Measurements from ENCODE around the gene TMTC1.

TMTC1 gene

DNA sequence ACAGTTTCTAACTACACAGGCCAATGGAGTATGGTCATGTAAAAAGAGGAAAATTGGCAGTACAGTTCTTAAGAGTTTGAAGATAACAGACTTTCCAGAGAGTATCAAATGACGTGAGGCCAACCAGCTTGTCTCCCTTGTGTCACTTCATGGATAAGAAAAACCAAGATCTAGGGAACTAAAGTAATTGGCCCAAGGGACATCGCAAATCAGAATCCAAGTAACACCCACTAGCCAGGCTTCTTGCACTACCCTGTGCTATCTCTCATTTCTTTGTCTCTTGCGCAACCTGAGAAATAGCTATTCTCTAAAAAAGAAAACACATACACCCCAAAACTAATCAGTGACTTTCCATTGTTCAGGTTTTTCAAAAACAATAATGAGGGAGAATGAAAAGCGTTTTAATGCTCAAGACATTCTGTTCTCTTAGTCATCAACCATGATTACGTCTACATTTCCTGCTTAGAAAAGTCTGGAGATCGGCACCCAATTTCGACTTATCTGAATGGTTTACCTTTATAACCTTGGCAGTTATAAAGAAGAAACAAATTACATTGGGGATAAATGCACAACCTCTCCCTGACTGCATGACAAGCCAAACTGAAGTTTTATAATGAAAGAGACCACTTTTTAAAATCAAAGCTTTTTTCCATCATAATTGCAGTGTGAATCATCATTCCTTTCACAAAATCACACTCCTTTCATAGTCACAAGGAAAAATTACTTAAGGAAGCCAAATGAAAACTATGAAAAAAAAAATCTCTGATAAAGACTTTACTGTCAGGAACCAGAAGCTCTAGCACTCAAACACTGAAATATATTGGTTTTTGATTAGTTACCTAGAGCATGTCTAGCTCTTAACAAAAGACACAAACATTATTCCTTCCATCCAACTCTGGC is 42.1 kb downstream of the TMTC1 start:
- DNase-seq (ENCODE audit: low read depth, low spot score), result no peak

DNA sequence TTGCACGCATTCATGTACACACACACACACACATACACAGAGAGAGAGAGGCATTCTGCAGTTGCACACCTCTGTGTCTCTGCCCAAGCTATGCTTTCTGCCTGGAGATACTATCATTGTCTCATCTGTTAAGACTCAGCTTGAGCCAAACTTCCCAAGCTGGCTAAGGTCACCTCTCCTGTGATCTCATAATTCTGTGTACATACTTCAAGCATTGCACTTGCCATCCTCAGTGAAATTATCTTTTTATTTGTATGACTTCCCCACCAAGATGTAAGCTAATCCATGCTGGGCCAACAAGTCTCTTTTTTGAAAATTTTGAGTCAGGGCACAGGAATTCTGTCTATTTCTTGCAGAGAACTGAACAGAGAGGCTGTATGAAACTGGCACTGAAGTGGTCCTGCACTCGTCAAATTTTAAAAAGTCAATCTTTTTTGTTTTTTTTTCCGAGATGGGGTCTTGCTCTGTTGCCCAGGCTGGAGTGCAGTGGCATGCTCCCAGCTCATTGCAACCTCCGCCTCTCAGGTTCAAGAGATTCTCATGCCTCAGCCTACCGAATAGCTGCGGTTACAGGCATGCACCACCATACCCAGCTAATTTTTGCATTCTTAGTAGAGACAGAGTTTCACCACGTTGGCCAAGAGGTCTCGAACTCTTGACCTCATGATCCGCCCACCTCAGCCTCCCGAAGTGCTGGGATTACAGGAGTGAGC is 44.3 kb downstream of the TMTC1 start:
- DNase-seq (ENCODE audit: low read depth, low spot score), result no peak

DNA sequence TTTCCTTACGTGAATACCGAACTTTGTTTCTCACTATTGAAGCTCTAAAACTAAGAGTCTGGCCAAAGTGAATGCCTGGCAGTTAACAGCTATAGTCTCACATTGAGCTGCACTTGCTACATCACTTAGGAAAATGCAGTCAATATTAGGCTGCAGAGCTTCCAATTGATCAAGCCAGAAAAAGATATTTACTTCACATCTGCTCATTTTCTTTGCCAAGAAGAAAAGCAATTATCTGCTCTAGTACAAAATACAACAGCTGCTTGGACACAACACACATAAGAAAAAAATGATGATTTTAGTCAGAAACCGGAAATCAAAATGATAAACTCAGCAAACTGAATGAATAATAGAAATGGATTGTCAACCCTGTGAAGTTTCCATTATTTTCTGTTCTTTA is 45.4 kb downstream of the TMTC1 start:
- DNase-seq (ENCODE audit: low read depth, low spot score), result no peak

DNA sequence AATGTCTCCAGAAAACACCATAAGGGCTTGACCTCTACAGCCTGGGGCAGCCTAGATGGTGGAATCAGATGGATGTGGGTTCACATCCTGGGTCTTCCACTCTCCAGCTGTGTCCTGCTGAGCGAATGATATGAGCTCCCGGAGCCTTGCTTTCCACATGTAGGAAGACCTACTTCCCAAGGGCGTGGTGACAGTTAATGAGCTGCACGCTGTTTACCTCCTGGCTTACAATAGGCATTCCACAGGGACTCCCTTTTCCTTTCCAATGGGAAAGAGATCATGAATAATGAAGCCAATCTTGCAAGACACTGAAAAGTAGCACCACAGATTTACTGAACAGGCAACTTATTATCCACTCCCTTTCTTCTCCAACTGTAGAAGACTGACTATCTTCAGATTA is 46.1 kb downstream of the TMTC1 start:
- no peak for DNase-seq (ENCODE audit: low read depth, low spot score)

DNA sequence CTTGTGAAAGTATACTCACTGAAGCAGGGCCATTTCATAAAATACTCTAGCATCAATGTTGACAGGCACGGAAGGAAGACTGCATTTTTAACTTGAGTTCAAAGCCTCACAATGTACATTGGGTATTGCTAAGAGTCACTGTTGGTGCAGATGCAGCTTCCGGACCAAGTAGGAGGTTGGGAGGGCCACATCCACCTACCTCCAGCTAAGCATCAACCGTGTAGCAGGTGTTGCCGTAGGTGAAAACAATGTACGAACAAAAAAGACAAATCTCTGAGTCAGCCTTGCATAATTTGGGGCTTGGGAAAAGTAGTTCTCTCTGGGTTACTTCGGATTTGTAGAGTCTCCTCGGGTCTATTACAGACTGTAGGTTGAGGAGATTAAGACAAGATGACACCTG is 48.1 kb downstream of the TMTC1 start:
- DNase-seq (ENCODE audit: low read depth, low spot score), result no peak

DNA sequence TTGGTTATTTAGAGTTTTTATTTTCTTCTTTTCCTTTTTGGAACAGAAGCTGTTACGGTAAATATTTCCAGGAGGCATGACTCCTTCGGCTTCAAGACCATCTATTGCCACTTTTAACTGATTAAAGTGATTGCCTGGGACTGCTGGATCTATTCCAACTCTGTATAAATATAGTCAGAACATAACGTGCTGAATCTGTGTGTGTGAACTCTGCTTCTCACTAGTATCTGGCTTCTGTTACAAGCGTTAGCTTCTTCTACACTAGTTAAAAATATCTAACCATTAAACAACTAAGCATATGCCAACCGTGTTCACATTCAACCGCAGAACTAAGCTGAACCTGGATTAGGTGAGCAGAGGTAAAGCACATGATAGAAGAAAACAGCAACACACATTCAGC is 49.0 kb downstream of the TMTC1 start:
- DNase-seq (ENCODE audit: low read depth, low spot score), result no peak

DNA sequence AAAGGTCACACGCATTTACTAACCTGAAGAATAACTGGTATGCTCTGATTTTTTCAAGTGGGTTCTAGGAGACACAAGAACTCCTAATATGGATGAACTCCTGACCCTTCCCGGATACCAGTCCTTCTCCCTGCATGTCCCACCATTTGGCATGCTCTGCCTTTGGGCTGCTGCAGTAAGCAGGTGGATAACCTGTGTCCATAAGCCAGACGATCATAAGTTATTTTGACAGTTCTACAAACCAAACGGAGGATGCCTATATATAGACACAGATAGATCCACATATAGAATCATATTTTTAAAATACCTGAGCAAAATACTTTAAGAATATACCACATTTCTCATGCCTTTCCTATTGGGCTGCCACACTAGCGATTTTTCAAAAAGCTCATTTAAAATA is 49.4 kb downstream of the TMTC1 start:
- DNase-seq (ENCODE audit: low read depth, low spot score), result no peak

DNA sequence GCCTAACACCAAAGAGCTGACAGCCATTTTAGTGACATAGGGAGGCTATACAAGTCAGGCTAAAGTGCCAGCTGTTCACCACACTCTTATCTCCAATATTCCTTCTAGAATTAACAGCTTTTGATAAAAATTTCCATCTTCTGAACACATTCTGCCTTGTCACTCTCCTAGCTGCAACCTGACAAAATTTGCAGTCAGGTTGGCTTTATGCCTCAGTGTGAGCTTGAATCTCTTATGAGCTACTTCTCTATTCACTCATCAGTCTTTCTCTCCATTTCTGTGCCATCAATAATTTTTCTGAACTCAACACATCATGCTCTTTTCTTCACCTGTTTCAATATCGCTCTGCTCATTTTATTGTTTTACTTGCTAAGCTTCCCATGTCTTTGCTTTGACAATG is 50.2 kb downstream of the TMTC1 start:
- DNase-seq (ENCODE audit: low read depth, low spot score), result no peak

DNA sequence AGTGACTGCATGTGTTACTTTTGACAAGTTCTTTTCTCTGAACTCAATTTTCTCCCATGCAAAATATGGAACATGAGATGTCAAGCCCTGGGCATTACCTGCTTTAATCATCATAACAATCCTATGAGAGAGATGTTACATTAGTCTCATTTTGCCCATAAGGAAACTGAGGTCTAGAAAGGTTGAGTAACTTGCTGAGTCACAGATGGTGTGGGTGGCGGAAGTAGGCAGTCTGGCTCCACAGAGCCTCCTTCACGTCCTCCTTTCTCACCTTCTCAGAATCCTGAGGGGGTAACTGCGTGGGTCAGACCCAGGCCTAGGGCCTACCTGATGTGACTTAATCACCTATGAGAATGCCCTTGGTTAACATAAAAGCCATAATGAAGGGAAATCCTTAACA is 50.7 kb downstream of the TMTC1 start:
- DNase-seq (ENCODE audit: low read depth, low spot score), result no peak

DNA sequence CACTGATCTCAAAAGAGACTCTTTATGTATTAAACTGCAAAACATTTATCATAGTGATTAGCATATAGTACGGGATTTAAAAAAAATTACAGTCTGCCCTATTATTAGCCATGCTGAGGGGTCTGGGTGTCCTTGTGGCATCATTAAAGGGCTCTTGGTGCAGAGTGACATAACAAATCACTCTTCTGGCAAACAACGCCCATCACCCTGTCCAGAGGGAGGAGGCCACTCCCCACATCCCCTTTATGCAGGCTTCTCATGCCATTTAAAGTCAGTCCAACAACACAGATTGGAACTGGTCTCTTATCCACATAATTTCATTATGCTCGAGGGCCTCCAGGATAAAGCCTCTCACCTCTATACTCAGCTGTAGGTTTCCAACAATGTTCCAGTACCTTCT is 51.1 kb downstream of the TMTC1 start:
- no peak for DNase-seq (ENCODE audit: low read depth, low spot score)

DNA sequence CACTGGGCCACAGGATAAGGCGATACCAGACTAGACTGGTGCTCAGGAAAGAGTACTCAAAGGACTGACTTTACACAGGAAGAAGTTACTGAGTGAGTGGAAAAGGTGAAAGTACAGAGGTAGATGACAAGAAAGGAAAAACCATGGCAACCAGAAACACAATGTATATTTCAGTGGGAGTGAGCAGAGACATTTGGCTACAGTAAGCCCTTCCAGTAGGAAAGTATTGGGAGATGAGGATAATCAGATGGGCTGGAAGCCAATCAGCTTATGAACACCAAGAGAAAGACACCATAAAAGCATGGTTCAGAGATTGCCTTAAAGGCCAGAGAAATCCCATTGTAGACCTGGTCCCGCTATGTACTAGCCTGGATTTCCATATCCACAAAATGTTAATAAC is 51.6 kb downstream of the TMTC1 start:
- DNase-seq (ENCODE audit: low read depth, low spot score), result no peak

DNA sequence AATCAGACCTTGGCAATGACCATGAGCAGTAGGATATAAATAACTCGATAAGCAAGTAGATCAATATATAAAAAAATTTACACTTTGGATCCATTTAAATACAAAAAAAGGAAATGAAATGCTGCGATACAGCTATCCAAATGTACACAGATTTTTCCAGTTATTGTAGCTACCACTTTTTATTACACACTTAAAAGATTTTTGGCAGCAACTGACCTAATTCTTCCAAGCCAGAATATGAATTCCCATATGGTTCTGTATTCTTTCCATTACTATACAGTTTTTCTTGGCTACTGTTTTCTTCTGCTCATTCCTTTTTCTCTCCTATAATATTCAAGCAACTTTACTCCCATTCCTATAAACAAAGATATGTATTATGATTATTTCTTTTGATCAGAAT is 52.2 kb downstream of the TMTC1 start:
- no peak for DNase-seq (ENCODE audit: low read depth, low spot score)

DNA sequence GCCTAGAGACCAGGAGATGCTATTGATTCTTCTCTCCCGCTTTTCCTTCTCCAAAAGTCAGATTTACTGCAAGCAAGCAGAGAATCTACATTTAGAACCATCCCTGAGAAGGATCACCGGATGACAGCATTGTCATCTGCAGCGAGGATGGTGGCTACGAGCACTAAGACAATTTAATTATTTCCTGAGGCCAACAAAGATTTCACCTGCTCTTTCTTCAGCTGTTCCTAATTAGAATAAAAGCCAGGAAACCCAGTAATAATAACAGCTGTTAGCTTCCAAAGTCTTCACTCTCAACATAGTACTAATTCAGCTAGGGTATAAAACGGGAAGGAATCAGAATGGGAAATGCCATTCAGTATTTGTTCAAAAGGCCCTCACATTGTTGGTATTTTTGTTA is 53.3 kb downstream of the TMTC1 start:
- DNase-seq (ENCODE audit: low read depth, low spot score), result no peak

DNA sequence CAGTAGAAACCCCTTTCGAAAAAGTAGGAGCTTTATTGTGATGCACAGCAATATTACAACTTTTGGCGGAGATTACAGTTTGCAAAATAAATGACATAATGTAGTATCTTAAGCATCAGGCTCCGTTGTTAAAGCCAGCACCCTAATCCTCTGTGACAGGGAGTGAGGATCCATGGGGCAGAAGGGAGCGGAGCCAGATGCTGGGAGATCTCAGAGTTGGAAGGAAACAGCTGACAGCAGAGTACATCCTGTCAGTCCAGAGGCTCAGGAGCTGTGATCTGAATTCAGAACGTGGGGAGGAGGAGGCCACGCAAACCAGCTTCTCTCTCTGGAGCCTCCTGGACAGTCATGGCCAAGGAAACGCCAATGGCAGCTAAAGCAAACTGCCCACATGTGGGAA is 55.7 kb downstream of the TMTC1 start:
- DNase-seq (ENCODE audit: low read depth, low spot score), result no peak

DNA sequence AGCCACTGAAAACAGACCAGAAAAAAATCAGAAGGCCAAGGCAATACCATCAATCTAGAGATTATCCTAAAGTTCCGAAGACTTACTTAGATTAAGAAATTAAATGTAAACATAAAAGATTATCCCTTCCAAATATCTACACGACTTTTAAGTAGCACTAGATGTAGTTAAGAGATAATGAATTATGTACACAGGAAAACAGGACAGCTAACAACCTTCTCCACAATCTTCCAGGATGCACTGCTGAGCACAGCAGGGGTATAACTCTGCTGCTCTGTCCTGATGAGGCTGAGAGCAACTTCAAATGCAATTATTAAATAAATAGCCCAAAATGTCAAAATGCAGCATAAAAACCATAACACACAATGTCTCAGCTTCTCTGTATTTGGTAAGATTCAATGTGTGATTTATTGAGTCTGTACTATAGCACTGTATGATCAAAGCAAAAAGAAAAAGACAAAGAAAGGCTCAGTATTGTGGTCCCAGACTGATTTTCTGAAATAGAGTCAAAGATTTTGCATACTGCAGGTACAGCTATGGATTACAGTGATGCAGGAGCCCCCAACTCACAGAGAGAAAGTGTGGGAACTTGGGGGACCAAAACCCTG is 56.9 kb downstream of the TMTC1 start:
- no peak for DNase-seq (ENCODE audit: low read depth, low spot score)

DNA sequence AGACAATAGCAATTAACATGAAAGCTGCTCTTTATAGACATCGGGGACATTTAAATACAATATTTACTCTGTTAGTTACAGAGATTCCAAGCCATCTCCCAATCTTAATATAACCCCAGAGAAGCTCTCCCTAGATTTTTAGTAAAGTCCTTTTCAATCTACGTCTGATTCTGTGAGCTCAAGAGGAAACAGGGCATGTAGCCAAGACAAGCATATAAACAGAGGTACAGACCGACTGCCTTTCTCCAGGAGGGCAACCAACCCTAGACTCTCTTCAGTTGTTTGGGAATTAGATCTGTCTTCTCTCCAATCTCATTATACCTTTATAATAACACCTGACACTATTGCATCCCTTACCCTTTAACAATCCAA is 57.4 kb downstream of the TMTC1 start:
- no peak for DNase-seq (ENCODE audit: low read depth, low spot score)

DNA sequence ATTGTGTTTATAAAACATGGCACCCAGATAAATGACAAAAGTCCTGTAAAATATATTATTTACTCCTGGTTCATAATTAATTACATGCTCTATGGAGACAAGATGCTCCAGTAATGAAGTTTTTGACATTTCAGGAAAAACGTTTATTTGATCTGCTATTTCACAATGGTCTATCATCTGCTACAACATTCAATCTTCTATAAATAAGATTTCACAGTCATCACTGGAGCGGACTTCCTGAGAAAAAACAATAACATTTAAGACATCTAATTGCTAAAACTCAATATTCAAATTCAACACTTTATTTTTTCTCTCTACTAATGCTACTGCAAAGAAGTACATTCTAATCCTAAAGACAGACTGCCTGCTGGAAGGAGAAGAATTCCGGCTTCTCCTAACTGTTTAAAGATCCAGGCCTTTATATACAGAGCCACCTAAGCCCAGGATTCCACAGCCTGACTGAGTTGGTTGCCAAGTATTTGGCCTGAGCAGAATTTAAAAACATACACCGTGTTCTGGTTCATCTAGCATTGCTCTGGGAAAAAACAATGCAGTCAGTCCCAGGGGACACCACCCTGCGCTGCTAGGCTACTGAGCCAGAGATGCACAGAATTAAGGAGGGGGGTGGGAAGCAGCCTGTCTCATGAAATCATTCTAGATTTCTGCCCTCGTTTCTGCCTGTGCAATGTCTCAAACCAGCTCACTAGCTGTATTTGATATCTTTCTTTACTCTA is 58.0 kb downstream of the TMTC1 start:
- peak; percentile 79 for DNase-seq (ENCODE audit: low read depth, low spot score)

DNA sequence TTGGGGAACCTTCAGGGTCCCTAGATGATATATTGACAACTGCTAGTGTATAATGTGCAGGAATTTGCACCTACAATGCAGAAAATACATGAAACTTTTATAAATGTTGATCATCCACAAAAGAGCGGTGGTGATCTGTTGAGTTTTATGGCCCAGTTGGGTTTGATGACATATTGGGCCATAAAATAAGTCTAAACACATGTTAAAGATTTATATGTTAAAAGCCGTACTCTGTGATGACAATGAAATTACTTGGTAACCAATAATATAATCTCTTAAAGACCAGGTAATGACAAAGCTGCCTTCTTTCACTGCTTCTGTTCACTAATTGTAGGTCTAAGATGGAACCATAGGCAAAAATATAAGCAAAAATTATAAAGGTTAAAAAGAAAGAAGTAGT is 61.6 kb downstream of the TMTC1 start:
- no peak for DNase-seq (ENCODE audit: low read depth, low spot score)

DNA sequence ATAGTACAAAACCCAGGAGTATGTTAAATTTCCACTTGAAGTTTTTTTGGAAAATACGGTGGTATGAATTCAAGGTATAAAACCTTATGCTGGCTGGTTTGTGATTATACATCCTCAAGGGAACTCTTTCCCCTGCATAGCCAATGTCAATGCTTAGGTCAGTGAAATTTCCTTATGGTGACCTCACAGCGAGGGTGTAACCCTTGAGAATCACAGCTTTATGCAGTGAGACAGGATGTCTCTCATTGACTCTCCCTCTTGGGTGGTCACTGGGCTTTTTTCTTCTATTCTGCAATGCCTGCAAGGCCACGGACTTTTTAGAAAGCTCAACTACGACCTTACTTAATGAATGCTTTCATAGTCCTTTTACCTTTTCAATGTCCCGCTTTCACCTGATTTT is 64.4 kb downstream of the TMTC1 start:
- DNase-seq (ENCODE audit: low read depth, low spot score), result no peak

DNA sequence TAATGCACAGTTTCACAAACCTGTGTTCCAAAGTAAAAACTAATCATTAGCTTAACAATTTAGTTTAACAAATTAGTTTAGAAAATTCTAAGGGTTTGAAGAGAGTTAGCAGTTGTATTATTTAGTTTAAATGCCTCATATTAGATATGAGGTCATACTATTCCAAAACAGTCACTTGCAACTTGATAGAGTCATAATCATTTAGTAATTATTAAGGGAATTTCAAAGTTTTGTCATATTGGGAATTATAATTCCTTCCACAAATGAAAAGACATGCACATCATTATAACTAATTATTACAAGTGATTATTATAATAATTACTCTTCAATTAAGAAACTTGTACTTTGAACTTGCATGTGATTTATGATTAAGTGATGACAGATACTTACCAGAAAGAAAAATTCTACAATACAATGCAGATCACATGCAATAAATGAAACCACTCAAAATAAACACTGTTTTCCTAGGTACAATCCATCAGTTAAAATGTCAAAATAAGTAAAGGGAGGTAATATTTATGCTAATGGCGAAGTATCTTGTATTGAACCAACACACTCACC is 66.1 kb downstream of the TMTC1 start:
- no peak for DNase-seq (ENCODE audit: low read depth, low spot score)

DNA sequence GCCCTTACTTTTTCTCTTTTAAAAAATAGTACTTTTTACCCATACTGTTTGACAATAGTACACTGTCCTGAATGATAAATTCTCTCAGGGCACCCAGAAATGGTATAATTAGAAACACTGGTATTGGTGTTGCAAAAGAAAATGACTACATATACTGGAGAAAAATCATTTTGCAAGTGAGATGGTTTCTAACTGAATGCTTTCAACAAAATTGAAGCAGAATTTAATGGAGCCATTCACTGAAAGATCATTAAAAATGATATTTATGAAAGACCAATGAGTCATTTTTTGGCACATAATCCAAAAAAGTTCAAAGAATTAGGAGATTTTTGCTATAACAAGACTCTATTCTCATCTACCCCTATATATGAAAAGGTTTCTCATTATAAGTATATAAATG is 68.8 kb downstream of the TMTC1 start:
- no peak for DNase-seq (ENCODE audit: low read depth, low spot score)

DNA sequence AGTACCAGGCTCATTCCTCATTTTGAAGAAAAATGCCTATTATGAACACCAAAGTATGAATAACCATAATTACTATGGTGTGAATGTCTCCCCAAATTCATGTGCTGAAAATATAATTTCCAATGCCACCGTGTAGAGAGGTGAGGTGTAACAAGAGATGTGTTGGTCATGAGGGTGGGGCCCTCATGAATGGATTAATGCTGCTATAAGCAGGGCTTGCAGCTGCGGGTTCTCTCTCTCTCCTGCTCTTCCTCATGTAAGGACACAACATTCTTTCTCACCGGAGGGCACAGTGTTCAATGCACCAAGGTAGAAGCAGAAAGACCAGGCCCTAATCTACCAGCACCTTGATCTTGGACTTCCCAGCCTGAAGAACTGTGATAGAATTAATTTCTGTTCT is 70.0 kb downstream of the TMTC1 start:
- no peak for DNase-seq (ENCODE audit: low read depth, low spot score)

All from brain pericyte (primary cell).